Lung microvascular endothelial cell (primary cell): Measurements from ENCODE around the gene C11orf21. TPM values are rescaled to one million over a fixed set of nuclear protein-coding genes. Genes with fewer than 3 reads are reported as not detected.

Source experiments
- DNase-seq, 2 donors: peaks; one replicate each; pipeline versions ENCODE4 v3.0.0 to v3.0.0-alpha.2; 2010; ENCODE audit warnings: low read depth in 2 of 2
- total RNA-seq: library from RNA; depleted of rRNA; stranded (reverse); fragments of >200 nt; gene quantifications from 2 replicates; pipeline ENCODE4 v1.2.1, GENCODE V29; 2014

Gene C11orf21
- total RNA-seq, 1 donor from 2014 or later, result not detected

GRCh38 chr11:2308713-2309112, 7.0 kb upstream of the C11orf21 start:
- no peak for DNase-seq

DNA sequence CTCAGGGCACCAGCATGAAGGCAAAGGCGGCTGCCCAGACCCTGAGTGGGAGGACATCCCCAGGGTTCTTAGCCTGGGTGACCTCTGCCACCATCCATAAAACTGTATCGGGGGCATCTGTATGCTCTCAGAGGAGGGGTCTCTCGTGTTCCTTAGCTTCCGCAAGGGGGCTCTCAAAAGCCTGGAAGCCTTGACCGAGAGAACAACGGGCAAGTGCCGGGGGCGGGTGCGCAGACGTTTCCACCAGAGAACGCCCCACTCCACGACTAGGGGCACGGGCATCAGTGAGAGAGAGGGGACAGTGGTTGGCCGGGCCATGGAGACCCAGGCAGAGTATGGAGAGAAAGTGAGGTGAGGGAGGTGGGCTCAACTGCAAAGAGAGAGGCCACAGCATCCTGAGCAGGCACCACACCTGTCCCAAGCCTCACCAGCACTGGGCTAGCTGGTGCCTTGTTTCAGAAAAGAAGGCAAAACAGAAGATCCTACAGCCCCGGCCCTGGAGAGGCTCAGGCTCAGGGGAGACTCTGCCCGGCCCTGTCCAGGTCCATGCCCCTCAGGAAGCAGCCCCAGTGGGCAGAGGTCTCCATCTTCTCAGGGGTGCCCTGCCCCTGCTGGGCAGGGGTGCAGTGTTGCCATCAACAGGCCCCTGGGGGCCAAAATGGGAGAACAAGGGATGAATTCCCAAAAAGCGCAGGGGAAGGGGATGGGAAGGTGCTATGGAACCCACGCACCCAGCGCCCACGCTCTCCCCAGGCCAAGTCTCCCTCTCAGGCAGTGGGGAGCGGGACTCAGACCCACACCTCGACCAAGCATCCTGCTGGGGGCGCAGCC, 6.0 kb upstream of the C11orf21 start:
- no peak for DNase-seq

GRCh38 chr11:2306877-2307500, 5.3 kb upstream of the C11orf21 start:
- no peak for DNase-seq

DNA sequence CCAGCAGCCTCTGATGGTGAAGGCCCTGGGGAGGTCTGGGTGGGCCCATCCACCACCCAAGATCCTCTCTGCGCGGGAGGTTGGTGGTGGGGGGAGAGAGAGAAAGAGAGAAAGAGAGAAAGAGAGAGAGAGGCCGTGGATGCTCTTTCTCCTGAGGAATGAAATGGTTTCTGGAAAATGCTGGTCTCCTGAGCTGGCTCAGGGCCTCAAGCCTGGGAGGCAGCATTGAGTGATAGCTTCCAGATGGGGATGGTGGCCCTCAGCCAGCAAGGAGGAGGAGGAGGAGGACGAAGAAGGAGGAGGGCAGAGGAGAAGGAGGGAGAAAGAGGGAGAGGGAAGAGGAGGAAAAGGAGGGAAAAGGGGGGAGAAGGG, 4.7 kb upstream of the C11orf21 start:
- DNase-seq, result peak in 1 of 2 donors; percentile 41

DNA sequence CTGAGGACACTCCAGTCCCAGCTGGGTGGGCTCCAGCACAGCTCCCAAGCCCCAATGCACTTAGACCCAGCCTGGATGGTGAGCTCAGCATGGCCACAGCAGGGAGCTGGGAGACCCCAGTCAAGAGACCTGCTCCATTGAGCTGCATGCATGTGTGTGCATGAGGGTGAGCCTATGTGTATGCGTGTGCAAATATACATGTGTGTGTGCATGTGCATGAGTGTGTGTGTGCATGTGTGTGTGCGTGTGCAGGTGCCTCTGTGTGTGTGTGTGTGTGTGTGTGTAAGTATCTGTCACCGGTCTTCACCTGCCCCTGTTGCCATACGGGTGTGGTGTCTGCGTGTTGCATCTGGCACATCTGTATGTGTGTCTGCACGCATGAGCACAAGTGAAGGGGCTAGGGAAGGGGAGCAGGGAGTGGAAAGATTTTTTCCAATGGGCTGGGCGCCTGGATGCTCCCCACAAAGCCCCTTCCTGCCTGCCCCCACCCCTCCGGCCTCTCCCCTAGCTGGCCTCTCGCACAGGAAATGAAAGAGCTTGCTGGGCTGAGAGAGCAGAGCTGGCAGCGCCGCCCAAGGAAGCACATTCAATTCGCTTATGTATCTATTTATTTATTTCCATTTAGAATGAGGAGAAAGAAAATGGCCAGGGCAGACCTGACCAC, 4.2 kb upstream of the C11orf21 start:
- DNase-seq, result peak; percentile 48 to 69

- peak; percentile 51 to 84 for DNase-seq
Observed at GRCh38 chr11:2305140-2305778, 3.5 kb upstream of the C11orf21 start.

DNA sequence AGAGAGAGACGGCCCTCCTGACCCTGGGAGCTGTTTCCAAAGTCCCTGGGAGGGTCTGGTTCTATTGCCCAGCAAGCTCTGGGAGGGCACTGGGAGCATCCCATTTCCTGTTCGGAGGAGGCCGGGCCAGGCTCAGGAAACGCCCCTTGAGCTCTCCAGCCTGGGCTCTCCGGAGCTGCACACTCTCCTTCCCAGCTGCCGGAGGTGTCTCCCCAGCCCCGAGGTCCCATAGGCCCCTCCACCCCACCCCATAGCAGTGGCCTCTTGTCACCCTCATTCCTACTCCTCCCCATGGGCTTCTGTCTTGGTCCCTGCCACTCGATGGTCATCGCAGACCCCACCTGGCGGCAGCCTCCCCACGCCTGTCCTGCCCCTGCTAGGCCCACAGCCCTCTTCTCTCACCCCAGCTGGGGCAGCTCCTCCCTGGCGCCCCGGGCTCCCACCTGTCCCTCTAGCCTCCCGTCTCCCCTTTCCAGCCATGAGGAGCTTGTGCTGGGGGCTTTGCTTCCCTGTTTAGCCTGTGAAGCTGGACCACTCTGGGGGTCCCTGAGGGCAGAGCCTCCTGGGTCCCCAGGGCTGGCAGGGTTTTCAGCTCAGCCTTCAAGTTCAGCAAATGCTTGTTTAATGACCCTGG, 2.9 kb upstream of the C11orf21 start:
- no peak for DNase-seq

GRCh38 chr11:2303627-2304505, 2.1 kb upstream of the C11orf21 start:
- DNase-seq, result no peak

GRCh38 chr11:2302896-2303626, 1.3 kb upstream of the C11orf21 start:
- no peak for DNase-seq

- DNase-seq, result no peak
Observed at GRCh38 chr11:2302306-2302895, 683 bp upstream of the C11orf21 start.

GRCh38 chr11:2300936-2301630, 635 bp downstream of the C11orf21 start:
- no peak for DNase-seq

- no peak for DNase-seq
Observed at GRCh38 chr11:2300290-2300935, 1.3 kb downstream of the C11orf21 start.

GRCh38 chr11:2299773-2300172, 1.9 kb downstream of the C11orf21 start:
- DNase-seq, result no peak

GRCh38 chr11:2298795-2299761, 2.6 kb downstream of the C11orf21 start:
- peak in 1 of 2 donors; percentile 36 for DNase-seq

GRCh38 chr11:2298131-2298794, 3.5 kb downstream of the C11orf21 start:
- no peak for DNase-seq

- no peak for DNase-seq
Observed at GRCh38 chr11:2297623-2298030, 4.1 kb downstream of the C11orf21 start.
